PFSK-1 (cell line): ENCODE data around the gene ERBB4.

Source experiments
- SIN3A ChIP-seq: IDR thresholded peaks from 2 replicates; pipeline ENCODE4 v1.6.1; 2012; ENCODE audit warnings: mild to moderate bottlenecking, low read length, moderate library complexity, borderline replicate concordance; ENCODE audit not compliant: insufficient read depth
- TAF1 ChIP-seq: IDR thresholded peaks from 2 replicates; pipeline ENCODE4 v1.6.1; 2012; ENCODE audit warnings: low read length, control low read depth, borderline replicate concordance; ENCODE audit not compliant: insufficient read depth

DNA sequence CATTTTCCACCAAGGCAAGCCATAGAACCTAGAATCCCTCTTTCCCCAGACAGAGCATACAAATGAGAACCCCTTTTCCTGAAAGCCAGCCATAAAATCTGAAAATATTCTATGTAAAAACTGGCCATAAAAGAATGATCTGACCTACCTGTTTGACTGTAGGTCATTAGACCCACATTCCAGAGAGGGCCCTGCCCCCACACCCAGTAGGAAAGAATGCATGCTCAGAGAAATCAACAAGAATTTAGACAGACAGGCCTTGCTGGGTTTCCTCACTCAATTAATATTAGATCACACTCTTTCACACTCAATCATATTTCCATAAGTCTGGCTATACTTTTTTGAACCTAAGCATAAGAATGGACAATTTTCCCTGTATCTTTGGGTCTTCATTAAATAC lies 929.5 kb downstream of the ERBB4 start:
- no peak for TF ChIP-seq TAF1
- TF ChIP-seq SIN3A: no peak
